Astrocyte (in vitro differentiated cells and primary cell): ENCODE results near the gene ORC4.

Experiments
- CTCF ChIP-seq: IDR thresholded peaks from 2 replicates; pipeline ENCODE4 v1.5.1; 2011; ENCODE audit warnings: low read depth, mild to moderate bottlenecking, inconsistent platforms, low read length, moderate library complexity; ENCODE audit not compliant: insufficient read depth
- EZH2 ChIP-seq: IDR thresholded peaks from 2 replicates; pipeline ENCODE4 v1.6.1; 2012; ENCODE audit warnings: mild to moderate bottlenecking, low read length, inconsistent platforms; ENCODE audit not compliant: insufficient read depth

- no peak for TF ChIP-seq CTCF
- no peak for TF ChIP-seq EZH2
These were observed 95.9 kb downstream of the ORC4 start for GRCh38 chr2:147924647-147925046.
